K562 (cell line): ENCODE data around the gene TOMT. TPM values are rescaled to one million over a fixed set of nuclear protein-coding genes. Genes with fewer than 3 reads are reported as not detected.

ENCODE experiments used
- ATAC-seq: fragments of 200-7000 bp; cut with Tn5 transposase; 3 replicates; pipeline ENCODE4 v1.9.1; 2020; ENCODE audit warnings: moderate library complexity
- BruUV-seq: library from RNA; stranded (reverse); fragments of 400-500 nt; replicated peaks from 2 replicates; lab custom pipeline; 2021; lab: Mats Ljungman, UMichigan
- CTCF ChIA-PET: fragments of 300-600 bp; formaldehyde crosslinking; extraction: SDS; loops from one replicate; lab custom pipeline; 2021; ENCODE audit warnings: low intra/inter-chr PET ratio; lab: Yijun Ruan, JAX
- POLR2A ChIA-PET: fragments of 300-600, 350-650 bp; sonication (Branson Sonifier 250); formaldehyde crosslinking; extraction: SDS; loops from one replicate; lab custom pipeline; 2021; ENCODE audit warnings: antibody characterized with exemption, inconsistent platforms; lab: Yijun Ruan, JAX
- DNase-seq, 4 experiments: peaks; one replicate each; pipeline versions ENCODE4 v3.0.0 to v3.0.0-alpha.2; 2011 to 2018; ENCODE audit warnings: low spot score in 3 of 4, mixed read lengths in 3 of 4; ENCODE audit errors: extremely low read depth in 1 of 4
- FAIRE-seq: peaks from 2 replicates; lab custom pipeline; 2011; peaks lifted over from hg19 to GRCh38; lab: Jason Lieb, UNC
- H2AFZ ChIP-seq: 2 replicates; pipeline ENCODE4 v1.6.0; 2011; ENCODE audit warnings: low read depth, low read length, control low read depth, inconsistent platforms
- H3K27ac ChIP-seq: fragments of 200-600 bp; 3 replicates; pipeline ENCODE4 v1.8.0; 2011; ENCODE audit warnings: low read depth, mild to moderate bottlenecking, control low read depth, inconsistent platforms, low read length, moderate library complexity, mixed read lengths; ENCODE audit errors: extremely low read depth
- H3K27me3 ChIP-seq, 2 experiments: fragments of 300-600 bp in 1 of 2; 2 replicates in 1 of 2; 3 replicates in 1 of 2; pipeline versions ENCODE4 v1.6.0 to v1.8.0; 2011; ENCODE audit warnings: inconsistent platforms in 2 of 2, low read length in 2 of 2, mild to moderate bottlenecking in 1 of 2, mixed read lengths in 1 of 2, moderate library complexity in 1 of 2; ENCODE audit not compliant: control insufficient read depth in 2 of 2, insufficient read depth in 2 of 2
- H3K36me3 ChIP-seq: fragments of 300-600 bp; 3 replicates; pipeline ENCODE4 v1.8.0; 2011; ENCODE audit warnings: mild to moderate bottlenecking, low read length, inconsistent platforms; ENCODE audit not compliant: control insufficient read depth, insufficient read depth
- H3K4me1 ChIP-seq, 2 experiments: fragments of 200-600 bp in 1 of 2; replicated peaks in 1 of 2; 2 replicates in 1 of 2; 3 replicates in 1 of 2; pipeline versions ENCODE4 v1.5.1 to v1.8.0; 2011; ENCODE audit warnings: inconsistent platforms in 2 of 2, low read length in 2 of 2, mild to moderate bottlenecking in 1 of 2, mixed read lengths in 1 of 2, moderate library complexity in 1 of 2; ENCODE audit not compliant: control insufficient read depth in 2 of 2, insufficient read depth in 2 of 2
- H3K4me2 ChIP-seq: 2 replicates; pipeline ENCODE4 v1.6.1; 2011; ENCODE audit warnings: low read length, control low read depth, inconsistent platforms, mixed read lengths; ENCODE audit not compliant: insufficient read depth
- H3K4me3 ChIP-seq: fragments of 200-600 bp; sonication (generic), shearing (Covaris generic); 2 replicates; pipeline ENCODE4 v1.5.1; 2016; ENCODE audit warnings: control low read depth, inconsistent platforms
- H3K79me2 ChIP-seq: fragments of 200-600 bp; 3 replicates; pipeline ENCODE4 v1.8.0; 2011; ENCODE audit warnings: low read length, inconsistent platforms; ENCODE audit not compliant: control insufficient read depth, insufficient read depth
- H3K9ac ChIP-seq, 2 experiments: 2 replicates each; pipeline versions ENCODE4 v1.6.0 to v1.6.1; 2011; ENCODE audit warnings: low read depth in 2 of 2, low read length in 2 of 2, control low read depth in 1 of 2, inconsistent platforms in 1 of 2, mild to moderate bottlenecking in 1 of 2, mixed read lengths in 1 of 2; ENCODE audit not compliant: insufficient read depth in 1 of 2
- H3K9me1 ChIP-seq: one replicate; pipeline ENCODE4 v1.6.0; 2011; ENCODE audit warnings: inconsistent platforms, mild to moderate bottlenecking, low read length, moderate library complexity; ENCODE audit not compliant: control insufficient read depth, insufficient read depth
- H3K9me3 ChIP-seq: replicated peaks from 2 replicates; pipeline ENCODE4 v1.5.1; 2011; ENCODE audit warnings: low read depth, low read length, inconsistent platforms; ENCODE audit not compliant: control insufficient read depth, insufficient read depth
- H4K20me1 ChIP-seq: replicated peaks from 2 replicates; pipeline ENCODE4 v1.6.1; 2011; ENCODE audit warnings: low read length, inconsistent platforms, mixed read lengths; ENCODE audit not compliant: control insufficient read depth, insufficient read depth
- ZC3H8 ChIP-seq: fragments of 450-650 bp; IDR thresholded peaks from 2 replicates; pipeline ENCODE4 v1.6.1; 2017
- ZZZ3 ChIP-seq: fragments of 450-650 bp; IDR thresholded peaks from 2 replicates; pipeline ENCODE4 v1.6.1; 2016; ENCODE audit warnings: antibody characterized with exemption, mild to moderate bottlenecking, moderate library complexity
- WGBS: fragments of 100-300 bp; shearing (Covaris generic); methylation state at CpG from one replicate; pipeline ENCODE4 v1.1.6; 2016; ENCODE audit warnings: low coverage, mixed read lengths; ENCODE audit not compliant: insufficient coverage; ENCODE audit errors: missing lambda C conversion rate; 5-methylcytosine and 5-hydroxymethylcytosine counted together
- in situ Hi-C: fragments of 300-500 bp; cut with MboI; formaldehyde crosslinking; loops from 4 replicates; pipeline ENCODE4 v1.15.0; 2018; ENCODE audit warnings: inconsistent platforms, mixed read lengths
- intact Hi-C: fragments of 100-400 bp; cut with micrococcal nuclease; formaldehyde crosslinking; loops from 2 replicates; pipeline ENCODE4 v1.14.2; 2022
- polyA plus RNA-seq, 8 experiments: library from polyadenylated mRNA; depleted of rRNA in 4 of 8; stranded (reverse) in 5 of 8; unstranded in 3 of 8; fragments of >200 nt; fragmentation: Nextera tagmentation in 2 of 8; fragmentation: Illumina TruSeq in 1 of 8; extraction: Ambion mirVana in 2 of 8; extraction: Trizol in 1 of 8; gene quantifications; 2 replicates each; pipeline versions ENCODE4 v1.2.1 to v1.2.3, GENCODE V29; 2011 to 2014; ENCODE audit warnings: inconsistent platforms in 1 of 8, missing spikeins in 1 of 8
- total RNA-seq, 7 experiments: library from RNA; depleted of rRNA in 6 of 7; stranded (reverse); fragments of >200 nt in 6 of 7; fragmentation: Illumina TruSeq in 2 of 7; extraction: Trizol in 2 of 7; gene quantifications; 2 replicates each; pipeline versions ENCODE4 v1.2.1 to v1.2.3, GENCODE V29; 2011 to 2021; ENCODE audit warnings: low replicate concordance in 1 of 7
- TF ChIP-seq, protein P1 (sequence below): sonication (generic); IDR thresholded peaks from 2 replicates; pipeline ENCODE4 v1.6.1; 2016

TOMT gene
- total and polyA plus RNA-seq, 9 of the 15 experiments (the other 6 are each of a cell fraction or from before 2014, with no cell fraction given), result not detected

DNA sequence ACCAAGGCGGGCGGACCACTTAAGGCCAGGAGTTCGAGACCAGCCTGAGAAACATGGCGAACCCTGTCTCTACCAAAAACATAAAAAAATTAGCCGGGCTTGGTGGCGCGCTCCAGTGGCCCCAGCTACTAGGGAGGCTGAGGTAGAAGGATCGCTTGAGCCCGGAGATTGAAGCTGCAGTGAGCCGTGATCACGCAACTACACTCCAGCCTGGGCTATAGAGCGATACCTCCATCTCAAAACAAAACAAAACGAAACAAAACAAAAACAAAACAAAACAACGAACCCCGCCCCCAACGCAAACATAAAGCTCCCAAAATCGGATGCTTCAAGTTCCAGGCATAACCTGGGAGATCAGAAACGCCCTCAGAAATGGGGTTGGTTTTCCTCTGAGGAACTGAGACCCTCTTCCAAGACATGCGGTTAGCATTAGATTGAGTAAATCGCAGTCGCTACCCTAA is 24.5 kb upstream of the TOMT start (continued):
- 0 out of 2 replicates have a peak, but pooled peaks have one; percentile 55 for TF ChIP-seq ZZZ3

- Histone ChIP-seq H4K20me1 (0 out of 2 replicates have a peak, but pooled peaks cover 6% of the 10 kb centered on the region), H3K27ac (peak overlapping the region; percentile 76; the same call in 1 of the 3 replicates), H3K36me3 (peaks cover 3% of the 10 kb centered on the region; the same call in 2 of the 3 replicates), H3K9me1 (no peaks in the 10 kb centered on the region), H3K4me2 (peak overlapping the region; percentile 95), H3K27me3 (no peaks in the 10 kb centered on the region), H3K9ac (no peak overlapping the region), H3K9me3 (no peaks in the 10 kb centered on the region), H2AFZ (peak overlapping the region; percentile 99), H3K4me1 (peaks cover 6 to 11% of the 10 kb centered on the region in 2 experiments; a peak in 3 of 5 replicates), H3K4me3 (no peak overlapping the region), H3K79me2 (peaks cover 30% of the 10 kb centered on the region)
- no peak for DNase-seq
- 84% methylated on average over 3 of the region's 3 CpGs for WGBS
- no TSS peak for BruUV-seq
- intact Hi-C loops, result loop anchor here (2.0 kb wide), 1 partner anchor 41 kb away; no protein-coding TSS in a partner anchor
- in situ Hi-C loops, result no loop called here
- TF ChIP-seq, protein P1, sequence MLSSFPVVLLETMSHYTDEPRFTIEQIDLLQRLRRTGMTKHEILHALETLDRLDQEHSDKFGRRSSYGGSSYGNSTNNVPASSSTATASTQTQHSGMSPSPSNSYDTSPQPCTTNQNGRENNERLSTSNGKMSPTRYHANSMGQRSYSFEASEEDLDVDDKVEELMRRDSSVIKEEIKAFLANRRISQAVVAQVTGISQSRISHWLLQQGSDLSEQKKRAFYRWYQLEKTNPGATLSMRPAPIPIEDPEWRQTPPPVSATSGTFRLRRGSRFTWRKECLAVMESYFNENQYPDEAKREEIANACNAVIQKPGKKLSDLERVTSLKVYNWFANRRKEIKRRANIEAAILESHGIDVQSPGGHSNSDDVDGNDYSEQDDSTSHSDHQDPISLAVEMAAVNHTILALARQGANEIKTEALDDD, result peak; percentile 81; the same call in 1 of the 2 replicates
- TF ChIP-seq ZC3H8, result no peak
- no peak for FAIRE-seq
- no peak for ATAC-seq
- CTCF ChIA-PET, result no interaction called here
- POLR2A ChIA-PET, result interaction anchor here (0.7 to 2.3 kb wide), 7 partner anchors 9 to 31 kb away, joined by 3 to 15 read pairs (median 5); partner anchors contain the start of genes ANAPC15 and LAMTOR1
Measured at GRCh38 chr11:72081821-72082453, 23.8 kb upstream of the TOMT start.
